NCI-H2196 treated with DMSO at 0.1 percent for 48 hours (cell line): Measurements from ENCODE around the gene MSH3.
"Not testable (repeated sequence)": the region's sequence is repeated elsewhere in the genome, so short reads cannot be mapped to it uniquely, and the experiment has no call there.

ENCODE experiments used
- DNase-seq: peaks from one replicate; lab custom pipeline; 2025; ENCODE audit not compliant: unreplicated experiment; lab: John Stamatoyannopoulos, UW

MSH3 gene

GRCh38 chr5:80884929-80885328, 230.5 kb downstream of the MSH3 start:
- DNase-seq = no peak

GRCh38 chr5:80885396-80886000, 231.0 kb downstream of the MSH3 start:
- no peak for DNase-seq

- DNase-seq = no peak
These were observed 239.6 kb downstream of the MSH3 start for GRCh38 chr5:80894083-80894482.

GRCh38 chr5:80895523-80895922, 241.1 kb downstream of the MSH3 start:
- no peak for DNase-seq

- DNase-seq = not testable (repeated sequence)
These were observed 248.2 kb downstream of the MSH3 start for GRCh38 chr5:80902624-80903023.

- DNase-seq = no peak
These were observed 250.2 kb downstream of the MSH3 start for GRCh38 chr5:80904533-80905187.

- no peak for DNase-seq
These were observed 251.0 kb downstream of the MSH3 start for GRCh38 chr5:80905405-80905804.

GRCh38 chr5:80912479-80912878, 258.0 kb downstream of the MSH3 start:
- DNase-seq = no peak

GRCh38 chr5:80915716-80916115, 261.3 kb downstream of the MSH3 start:
- no peak for DNase-seq

GRCh38 chr5:80916676-80917075, 262.2 kb downstream of the MSH3 start:
- no peak for DNase-seq

GRCh38 chr5:80917631-80918030, 263.2 kb downstream of the MSH3 start:
- DNase-seq = no peak

- DNase-seq = no peak
These were observed 265.3 kb downstream of the MSH3 start for GRCh38 chr5:80919678-80920196.

GRCh38 chr5:80920333-80920732, 265.9 kb downstream of the MSH3 start:
- no peak for DNase-seq

GRCh38 chr5:80921026-80921425, 266.6 kb downstream of the MSH3 start:
- DNase-seq = no peak

- DNase-seq = no peak
These were observed 271.5 kb downstream of the MSH3 start for GRCh38 chr5:80925931-80926330.
